COR-L47 (cell line): ENCODE data around the gene METTL9.
"Not testable (repeated sequence)": the region's sequence is repeated elsewhere in the genome, so short reads cannot be mapped to it uniquely, and the experiment has no call there.

ENCODE experiments used
- DNase-seq: peaks from one replicate; lab custom pipeline; 2025; lab: John Stamatoyannopoulos, UW

METTL9 gene

DNA sequence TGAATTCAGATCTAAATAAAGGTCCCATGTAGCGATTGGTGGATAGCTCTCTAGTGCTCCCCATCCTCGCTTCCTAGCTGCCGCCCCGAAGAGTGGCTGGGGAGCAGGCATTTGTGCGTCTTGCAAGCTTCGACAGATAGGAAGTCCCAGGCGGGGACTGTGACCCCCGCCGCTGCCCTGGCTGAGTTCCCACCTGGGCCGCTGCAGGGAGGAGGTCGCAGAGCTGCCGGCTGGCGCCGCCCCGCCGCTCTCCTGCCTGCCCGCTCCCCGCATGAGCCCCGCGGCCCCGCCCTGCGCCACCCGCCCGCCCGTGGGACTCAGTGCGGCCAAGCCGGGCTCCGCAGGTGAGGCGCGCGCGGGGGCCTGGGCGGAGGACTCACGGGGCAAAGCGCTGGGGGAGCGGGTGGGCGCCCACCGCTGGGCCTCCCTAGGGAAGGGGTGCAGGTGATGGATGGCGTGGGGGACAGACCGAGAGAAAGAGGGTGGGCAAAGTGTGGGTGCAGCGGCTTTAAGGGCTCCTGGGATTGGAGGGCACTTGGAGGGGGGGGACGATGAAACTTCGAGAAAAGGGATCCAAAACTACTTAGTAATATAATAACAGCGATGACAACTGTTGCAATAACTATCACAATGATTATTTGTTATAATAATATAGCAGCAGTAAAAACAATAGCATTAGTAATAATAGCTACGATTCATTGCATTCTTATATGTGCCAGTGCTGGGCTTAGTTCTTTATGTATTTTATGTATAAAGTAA is 64.7 kb downstream of the METTL9 start, which contains the start of gene OTOA:
Gene OTOA (plus strand): TSS at position 80 of the 759 bp plus-strand sequence. CDS start 14,547 bp downstream, outside the sequence.
- no peak for DNase-seq

DNA sequence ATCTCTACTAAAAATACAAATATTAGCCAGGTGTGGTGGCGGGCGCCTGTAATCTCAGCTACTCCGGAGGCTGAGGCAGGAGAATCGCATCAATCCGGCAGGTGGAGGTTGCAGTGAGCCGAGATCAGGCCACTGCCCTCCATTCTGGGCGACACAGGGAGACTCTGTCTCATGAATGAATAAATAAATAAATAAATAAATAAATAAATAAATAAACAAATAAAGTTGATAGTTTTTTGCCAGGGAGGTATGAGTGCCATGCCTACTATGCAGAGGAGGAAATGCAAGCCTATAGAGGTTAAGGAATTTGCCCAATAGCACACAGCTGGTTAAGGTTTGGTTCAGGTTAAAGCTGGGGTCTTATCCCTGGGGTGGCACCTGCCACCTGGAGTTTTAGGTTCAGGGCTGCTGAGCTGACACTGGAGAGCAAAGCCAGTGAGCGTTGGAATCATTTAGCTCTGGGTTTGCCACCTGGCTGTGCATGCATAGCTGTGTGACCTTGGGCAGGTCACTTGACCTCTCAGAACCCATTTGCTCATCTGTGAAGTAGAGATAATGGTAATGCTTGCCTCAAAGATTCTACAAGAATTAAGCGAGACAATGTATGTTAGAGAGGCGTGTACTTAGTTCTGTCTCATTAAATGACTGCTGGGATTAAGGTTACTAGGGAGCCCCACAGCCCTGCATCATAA is 65.6 kb downstream of the METTL9 start:
- no peak for DNase-seq

DNA sequence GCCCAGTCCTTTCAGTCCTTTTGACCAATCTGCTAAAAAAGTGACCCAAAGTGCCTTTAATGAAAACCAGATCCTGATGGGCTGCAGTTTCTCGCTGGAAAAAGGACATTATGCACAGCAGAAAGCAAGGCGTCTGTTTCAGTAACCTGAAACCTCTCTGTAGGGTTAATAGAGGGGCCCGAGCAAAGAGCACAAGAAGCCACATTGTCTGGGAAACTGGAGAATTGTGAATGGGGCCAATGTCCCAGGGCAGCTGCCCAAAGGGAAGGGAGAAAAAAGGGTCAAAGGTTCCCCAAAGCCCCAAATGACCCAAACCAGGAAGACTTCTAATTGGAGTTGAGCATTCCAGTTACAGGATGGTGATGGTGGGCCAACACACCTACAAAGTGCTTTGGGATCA is 67.4 kb downstream of the METTL9 start:
- no peak for DNase-seq

DNA sequence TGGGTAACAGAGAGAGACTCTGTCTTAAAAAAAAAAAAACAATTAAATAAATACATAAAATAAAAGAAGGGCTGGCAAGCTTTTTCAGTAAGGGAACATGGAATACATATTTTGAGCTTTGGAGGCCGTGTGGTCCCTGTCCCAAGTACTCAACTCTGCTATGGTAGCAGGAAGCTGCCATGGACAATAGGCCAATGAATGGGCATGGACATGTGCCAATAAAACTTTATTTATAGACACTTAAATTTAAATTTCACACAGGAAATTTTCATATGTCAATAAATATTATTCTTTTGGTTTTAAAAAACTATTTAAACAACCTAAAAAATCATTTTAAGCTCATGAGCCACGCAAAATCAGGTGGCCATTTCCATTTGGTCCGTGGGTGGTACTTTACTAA is 68.2 kb downstream of the METTL9 start:
- DNase-seq = no peak

DNA sequence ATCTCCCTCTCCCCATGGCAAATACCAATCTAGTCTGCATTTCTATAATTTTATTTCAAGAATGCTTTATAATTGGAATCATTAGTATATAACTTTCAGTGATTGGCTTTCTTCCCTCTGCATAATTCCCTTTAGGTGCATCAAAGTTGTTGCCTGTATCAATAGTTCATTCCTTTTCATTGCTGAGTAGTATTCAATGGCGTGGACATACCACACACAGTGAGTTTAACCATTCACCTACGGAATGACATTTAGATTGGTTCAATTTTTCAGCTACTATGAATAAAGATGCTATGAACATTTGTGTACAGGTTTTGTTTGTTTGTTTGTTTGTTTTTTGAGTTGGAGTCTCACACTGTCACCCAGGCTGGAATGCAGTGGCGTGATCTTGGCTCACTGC is 74.1 kb downstream of the METTL9 start:
- no peak for DNase-seq

DNA sequence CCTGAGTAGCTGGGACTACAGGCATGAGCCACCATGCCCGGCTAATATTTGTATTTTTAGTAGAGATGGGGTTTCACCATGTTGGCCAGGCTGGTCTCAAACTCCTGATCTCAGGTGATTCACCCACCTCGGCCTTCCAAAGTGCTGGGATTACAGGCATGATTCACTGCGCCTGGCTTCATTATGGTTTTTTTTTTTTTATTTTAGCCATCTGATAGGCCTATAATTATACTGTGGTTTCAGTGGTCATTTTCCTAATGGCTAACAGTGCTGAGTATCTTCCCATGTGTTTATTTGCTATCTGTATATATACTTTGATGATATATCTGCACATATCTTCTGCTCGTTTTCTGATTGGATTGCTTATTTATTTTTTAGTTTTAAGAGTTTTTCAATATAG is 75.1 kb downstream of the METTL9 start:
- DNase-seq = not testable (repeated sequence)

DNA sequence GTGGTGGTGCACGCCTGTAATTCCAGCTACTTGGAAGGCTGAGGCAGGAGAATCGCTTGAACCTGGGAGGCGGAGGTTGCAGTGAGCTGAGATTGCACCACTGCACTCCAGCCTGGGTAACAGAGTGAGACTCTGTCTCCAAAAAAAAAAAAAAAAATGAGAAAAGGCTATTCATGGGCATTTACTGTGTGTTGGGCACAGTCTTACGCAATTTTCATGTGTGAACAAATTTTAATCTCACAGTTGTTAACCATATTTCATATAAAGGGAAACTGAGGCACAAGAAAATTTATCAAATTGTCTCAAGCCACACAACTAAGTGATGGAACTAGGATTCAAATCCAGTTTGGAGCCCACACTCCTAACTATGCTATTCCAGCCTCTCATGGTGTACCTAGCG is 81.3 kb downstream of the METTL9 start:
- not testable (repeated sequence) for DNase-seq

DNA sequence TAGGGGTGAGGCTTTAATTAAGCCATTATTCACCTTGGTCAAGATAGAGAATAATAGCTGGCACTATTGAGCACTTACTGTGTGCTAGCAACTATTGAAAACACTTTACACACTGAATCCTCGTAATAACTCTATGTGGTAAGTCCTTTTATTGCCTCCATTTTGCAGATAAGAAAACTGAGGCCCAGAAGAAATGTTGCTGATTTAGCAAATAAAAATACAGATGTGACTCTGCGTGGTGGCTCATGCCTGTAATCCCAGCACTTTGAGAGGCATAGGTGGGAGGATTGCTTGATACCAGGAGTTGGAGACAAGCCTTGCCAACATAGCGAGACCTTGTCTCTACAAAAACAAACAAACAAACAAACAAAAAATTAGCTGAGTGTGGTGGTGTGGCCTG is 83.8 kb downstream of the METTL9 start:
- no peak for DNase-seq

DNA sequence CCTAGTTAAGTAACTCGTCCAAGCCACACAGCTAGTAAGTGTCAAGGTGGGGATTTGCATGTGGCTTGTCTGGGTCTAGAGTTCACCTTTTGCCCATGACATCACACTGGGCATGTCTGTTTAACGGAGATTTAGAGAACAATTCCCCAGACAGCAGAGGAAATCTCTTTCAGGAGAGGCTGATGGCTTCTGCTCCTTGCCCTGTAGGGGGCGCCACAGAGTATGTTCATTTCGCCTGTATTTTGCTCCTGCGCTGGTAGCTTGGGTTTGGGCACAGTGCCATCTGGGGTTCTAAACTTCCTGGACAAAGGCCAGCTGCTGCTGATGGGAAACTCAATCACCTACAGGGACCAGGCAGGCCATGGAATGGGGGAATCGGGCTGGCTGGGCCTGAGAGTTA is 84.8 kb downstream of the METTL9 start:
- DNase-seq = peak; percentile 25

DNA sequence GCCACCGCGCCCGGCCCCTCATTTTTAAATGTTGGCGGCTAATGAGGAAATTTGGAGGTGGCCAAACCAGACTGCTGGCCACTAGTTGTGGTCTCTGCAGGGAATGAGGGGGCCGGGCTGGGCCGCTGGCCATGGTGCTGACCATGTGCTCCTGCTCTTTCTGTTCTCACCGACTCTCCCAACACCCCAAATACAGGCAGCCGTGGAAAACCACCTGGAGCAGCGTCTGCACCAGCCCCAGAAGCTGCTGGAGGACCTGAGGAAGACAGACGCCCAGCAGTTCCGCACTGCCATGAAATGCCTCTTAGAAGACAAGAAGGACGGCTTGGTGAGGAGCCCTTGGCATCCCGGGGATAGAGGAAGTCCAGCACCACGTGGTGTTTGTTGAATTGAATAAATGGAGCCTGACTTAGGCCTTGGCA is 85.7 kb downstream of the METTL9 start:
- DNase-seq = no peak

DNA sequence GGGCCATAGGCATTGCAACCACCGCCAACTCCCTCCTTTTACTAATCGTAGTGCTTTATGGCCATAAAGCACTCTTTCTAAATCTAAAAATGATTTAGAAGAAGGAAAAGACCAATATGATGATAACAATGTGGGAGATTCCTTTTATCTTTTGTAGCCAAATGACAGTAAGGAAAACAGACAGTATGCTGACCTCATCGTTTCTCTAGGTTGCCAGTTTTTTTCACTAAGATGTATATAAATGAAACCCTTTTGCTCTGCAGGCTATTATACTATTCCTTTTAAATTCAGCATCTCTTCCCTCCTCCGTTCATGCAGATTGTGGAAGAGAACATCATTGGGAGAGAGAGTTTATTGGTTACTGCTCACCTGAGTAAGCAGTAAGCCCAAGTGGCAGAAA is 89.7 kb downstream of the METTL9 start:
- no peak for DNase-seq

DNA sequence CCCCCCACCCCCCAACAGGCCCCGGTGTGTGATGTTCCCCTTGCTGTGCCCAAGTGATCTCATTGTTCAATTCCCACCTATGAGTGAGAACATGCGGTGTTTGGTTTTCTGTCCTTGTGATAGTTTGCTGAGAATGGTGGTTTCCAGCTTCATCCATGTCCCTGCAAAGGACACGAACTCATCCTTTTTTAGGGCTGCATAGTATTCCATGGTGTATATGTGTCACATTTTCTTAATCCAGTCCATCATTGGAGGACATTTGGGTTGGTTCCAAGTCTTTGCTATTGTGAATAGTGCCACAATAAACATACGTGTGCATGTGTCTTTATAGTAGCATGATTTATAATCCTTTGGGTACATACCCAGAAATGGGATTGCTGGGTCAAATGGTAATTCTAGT is 91.6 kb downstream of the METTL9 start:
- DNase-seq = not testable (repeated sequence)

DNA sequence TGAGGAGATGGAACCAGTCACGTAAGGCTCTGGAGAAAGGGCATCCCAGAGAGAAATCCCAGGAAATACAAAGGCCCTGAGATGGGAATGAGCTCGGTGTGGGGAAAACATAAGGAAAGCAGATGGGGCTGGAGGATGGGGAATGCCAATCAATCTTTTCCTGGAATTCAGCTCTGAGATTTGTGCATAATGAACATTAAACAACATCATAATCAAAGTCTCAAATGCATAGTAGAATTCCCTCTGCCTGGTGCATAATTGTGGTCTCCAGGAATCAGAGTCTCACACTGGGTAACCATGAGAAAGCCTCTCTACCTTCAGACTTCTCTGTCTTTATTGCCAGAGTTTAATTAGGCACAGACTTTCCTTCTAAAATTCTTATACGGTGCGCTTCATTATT is 95.2 kb downstream of the METTL9 start:
- DNase-seq = no peak

DNA sequence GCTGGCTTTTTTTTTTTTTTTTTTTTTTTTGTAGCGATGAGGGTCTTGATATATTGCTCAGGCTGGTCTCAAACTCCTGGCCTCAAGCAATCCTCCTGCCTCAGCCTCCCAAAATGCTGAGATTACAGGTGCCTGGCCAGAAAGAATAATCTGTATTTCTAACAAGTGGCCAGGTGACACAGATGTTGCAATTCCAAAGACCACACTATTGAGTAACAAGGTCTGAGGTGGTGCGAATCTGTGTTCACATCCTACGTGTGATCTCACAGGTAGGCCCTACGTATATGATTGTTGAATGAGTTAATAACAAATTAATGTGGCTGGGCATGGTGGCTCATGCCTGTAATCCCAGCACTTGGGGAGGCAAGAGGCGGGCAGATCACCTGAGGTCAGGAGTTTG is 97.7 kb downstream of the METTL9 start:
- DNase-seq = no peak

DNA sequence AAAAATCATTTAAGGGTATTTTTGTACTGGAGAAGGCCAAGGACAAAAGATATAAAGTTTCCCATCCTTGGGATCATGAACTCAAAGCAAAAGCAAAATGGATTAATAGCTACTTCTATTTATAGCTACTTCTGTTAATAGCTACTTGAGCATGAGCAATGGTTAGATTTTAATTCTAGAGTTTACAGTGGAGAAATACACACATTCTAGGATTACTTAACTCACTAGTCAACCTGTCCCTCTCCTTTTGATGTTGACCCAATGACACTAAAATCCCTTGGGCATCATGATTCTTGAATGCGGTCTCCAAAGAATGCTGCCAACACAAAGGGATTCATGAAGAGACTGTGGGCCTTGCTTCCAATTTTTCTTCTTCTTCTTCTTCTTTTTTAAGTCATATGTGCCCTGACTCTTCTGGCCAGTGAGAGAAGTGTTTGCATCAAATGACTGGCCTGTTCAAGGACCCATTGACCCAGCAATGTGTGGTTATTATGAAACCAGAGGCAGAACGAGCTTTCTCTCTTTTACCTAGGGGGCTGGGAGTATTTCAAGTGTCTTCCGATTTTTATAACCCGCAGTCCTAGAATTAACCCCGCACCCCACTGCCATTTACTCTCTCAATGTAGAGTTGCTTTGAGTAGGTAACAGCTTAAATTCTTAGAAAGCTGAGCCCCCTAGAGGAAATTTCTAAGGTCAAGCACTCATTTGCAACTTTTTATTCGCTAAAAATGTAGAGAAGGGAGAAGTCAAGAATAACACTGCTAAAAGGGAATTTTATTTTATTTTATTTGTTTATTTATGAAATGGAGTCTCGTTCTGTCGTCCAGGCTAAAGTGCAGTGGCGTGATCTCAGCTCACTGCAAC is 99.0 kb downstream of the METTL9 start:
- no peak for DNase-seq

DNA sequence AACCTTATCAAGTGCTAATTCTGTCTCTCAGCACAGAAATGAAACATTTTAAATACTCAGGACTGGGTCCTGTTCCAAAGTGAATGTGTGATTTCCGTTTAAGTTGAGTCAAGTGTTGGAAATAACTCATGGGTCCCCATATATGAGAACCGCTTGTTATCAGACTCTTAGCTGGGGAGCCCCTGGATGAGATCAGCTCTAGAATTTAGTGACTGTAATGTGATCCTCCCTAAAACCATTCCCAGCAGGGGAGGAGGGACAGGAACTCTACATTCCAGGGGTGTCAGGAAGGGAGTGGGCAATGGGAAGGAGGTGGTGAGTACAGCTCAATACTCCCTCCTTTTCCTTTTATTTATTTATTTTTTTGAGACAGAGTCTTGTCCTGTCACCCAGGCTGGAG is 101.9 kb downstream of the METTL9 start:
- no peak for DNase-seq

DNA sequence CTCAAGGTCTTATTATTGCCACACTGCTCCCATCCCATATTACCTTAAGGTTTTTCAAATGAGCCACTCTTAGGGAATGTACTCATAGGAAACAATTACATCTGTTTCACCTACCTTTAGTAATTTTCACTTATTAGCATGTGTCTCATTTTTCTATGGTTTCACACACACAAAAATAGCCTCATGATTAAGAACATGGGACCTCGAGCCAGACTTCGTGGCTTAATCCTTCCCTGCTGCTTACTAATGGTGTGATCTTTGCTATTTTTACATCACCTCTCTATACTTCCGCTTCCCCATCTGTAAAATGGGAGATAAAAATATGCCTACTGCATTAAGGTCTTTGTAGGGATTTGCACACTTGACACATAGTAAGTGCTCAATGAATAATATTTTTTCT is 102.9 kb downstream of the METTL9 start:
- DNase-seq = no peak

DNA sequence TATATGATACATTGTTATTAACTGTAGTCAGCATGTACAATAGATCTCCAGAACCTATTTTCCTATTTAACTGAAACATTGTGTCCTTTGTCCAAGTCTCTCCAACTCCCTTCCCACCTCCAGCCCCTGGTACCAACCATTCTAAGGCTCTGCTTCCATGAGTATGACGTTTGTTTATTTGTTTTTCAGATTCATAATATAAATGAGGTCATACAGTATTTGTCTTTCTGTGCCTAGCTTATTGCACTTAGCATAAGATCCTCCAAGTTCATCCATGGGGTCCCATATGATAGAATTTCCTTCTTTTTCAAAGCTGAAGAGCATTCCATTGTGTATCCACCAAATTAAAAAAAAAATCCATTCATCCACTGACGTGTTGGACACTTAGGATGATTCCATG is 103.8 kb downstream of the METTL9 start:
- no peak for DNase-seq

DNA sequence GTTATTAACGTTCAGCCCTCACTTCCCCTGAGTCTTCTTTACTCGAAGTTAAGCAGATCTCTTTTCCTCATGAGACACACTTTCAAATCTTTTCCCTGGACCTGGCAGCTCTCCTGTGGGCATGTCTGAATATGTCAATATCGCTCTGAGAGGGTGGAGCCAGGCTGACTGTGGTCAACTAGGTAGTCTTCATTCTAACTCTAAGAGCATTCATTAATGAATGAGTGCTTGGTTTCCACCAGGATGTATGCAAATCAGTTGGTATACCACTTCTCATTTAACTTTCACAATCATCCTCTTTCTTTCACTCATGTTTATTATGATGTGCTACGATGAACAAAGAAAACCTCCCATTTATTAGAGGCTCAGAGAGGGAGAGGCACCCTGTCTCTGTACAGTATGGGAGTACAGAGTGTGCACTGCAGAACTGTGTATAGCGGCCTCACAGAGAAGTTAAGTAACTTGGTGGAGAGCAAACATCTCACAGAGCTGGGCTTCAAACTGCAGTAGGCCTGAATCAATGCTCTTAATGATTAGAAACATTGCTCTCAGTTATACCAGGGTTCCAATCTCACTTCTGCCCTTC is 104.3 kb downstream of the METTL9 start:
- no peak for DNase-seq

DNA sequence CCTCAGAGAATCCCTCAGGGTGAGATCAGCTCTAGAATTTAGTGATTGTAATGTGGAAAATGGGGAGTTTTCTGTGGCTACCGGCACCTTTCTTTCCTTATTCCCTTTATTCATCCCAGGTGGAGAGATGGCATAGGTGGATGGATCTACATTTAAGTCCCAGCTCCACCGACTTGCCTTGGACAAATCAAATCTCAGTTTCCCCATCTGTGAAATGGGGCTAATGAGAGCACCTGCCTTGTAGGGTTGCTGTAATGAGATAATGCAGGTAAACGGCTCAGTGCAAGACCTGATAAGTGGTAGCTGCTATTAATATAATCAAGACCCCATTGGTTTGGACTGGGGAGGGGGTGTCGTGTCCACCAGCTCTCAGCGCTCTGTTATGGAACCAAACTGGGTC is 104.9 kb downstream of the METTL9 start:
- DNase-seq = no peak

DNA sequence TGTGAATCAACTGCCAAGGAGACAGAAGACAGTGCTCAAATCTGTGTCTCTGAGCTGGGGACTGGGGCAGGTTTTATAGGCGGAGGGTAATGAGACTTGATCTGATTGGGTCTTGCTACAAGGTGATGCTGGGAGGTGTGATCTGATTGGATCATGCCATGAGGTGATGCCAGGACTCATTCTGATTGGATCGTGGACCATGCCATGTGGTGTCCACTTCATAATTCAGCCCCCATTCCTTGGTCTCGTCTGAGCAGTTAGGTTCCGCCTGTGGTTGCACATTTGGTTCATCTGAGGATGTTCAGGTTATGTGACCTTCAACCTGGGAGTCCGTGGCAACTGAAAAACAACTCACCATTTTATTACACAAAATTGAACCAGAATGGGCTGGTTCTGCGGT is 105.4 kb downstream of the METTL9 start:
- DNase-seq = no peak
